Fibroblast of lung (primary cell): ENCODE data around the gene SMYD5. TPM values are rescaled to one million over a fixed set of nuclear protein-coding genes. Genes with fewer than 3 reads are reported as not detected.

Source experiments
- DNase-seq, 2 donors: peaks; one replicate each; pipeline versions ENCODE4 v3.0.0 to v3.0.0-alpha.2; 2010; ENCODE audit warnings: low read depth in 2 of 2
- H2AFZ ChIP-seq: 2 replicates; pipeline ENCODE4 v1.5.1; 2012; ENCODE audit warnings: low read length, control low read depth, inconsistent platforms
- H3K27ac ChIP-seq: 2 replicates; pipeline ENCODE4 v1.5.1; 2011; ENCODE audit warnings: low read length, control low read depth; ENCODE audit not compliant: insufficient read depth
- H3K27me3 ChIP-seq: 2 replicates; pipeline ENCODE4 v1.5.1; 2011; ENCODE audit warnings: mild to moderate bottlenecking, low read length; ENCODE audit not compliant: control insufficient read depth, insufficient read depth
- H3K36me3 ChIP-seq: 2 replicates; pipeline ENCODE4 v1.5.1; 2011; ENCODE audit warnings: low read length; ENCODE audit not compliant: control insufficient read depth, insufficient read depth
- H3K4me1 ChIP-seq: 2 replicates; pipeline ENCODE4 v1.5.1; 2011; ENCODE audit warnings: low read length; ENCODE audit not compliant: control insufficient read depth, insufficient read depth; ENCODE audit errors: extremely low read depth
- H3K4me2 ChIP-seq: 2 replicates; pipeline ENCODE4 v1.5.1; 2011; ENCODE audit warnings: low read length, control low read depth; ENCODE audit not compliant: insufficient read depth; ENCODE audit errors: extremely low read depth
- H3K4me3 ChIP-seq, 4 experiments: fragments of 200-600 bp in 1 of 4; sonication (generic) in 1 of 4; replicated peaks in 1 of 4; 2 replicates each; pipeline ENCODE4 v1.5.1; 2011 to 2016; ENCODE audit warnings: low read length in 4 of 4, low read depth in 3 of 4, mild to moderate bottlenecking in 3 of 4, control low read depth in 2 of 4, inconsistent platforms in 1 of 4, mixed read lengths in 1 of 4; ENCODE audit not compliant: insufficient read depth in 1 of 4; ENCODE audit errors: control extremely low read depth in 1 of 4
- H3K79me2 ChIP-seq: 2 replicates; pipeline ENCODE4 v1.5.1; 2012; ENCODE audit warnings: mild to moderate bottlenecking, low read length, inconsistent platforms; ENCODE audit not compliant: control insufficient read depth, insufficient read depth
- H3K9ac ChIP-seq: 2 replicates; pipeline ENCODE4 v1.5.1; 2011; ENCODE audit warnings: mild to moderate bottlenecking, low read length, control low read depth; ENCODE audit not compliant: insufficient read depth
- H3K9me3 ChIP-seq: 2 replicates; pipeline ENCODE4 v1.5.1; 2012; ENCODE audit warnings: low read depth, low read length; ENCODE audit not compliant: control insufficient read depth, insufficient read depth
- H4K20me1 ChIP-seq: 2 replicates; pipeline ENCODE4 v1.5.1; 2011; ENCODE audit warnings: low read length; ENCODE audit not compliant: control insufficient read depth, insufficient read depth; ENCODE audit errors: extremely low read depth
- EZH2 ChIP-seq: IDR thresholded peaks from 2 replicates; pipeline ENCODE4 v1.5.1; 2012; ENCODE audit warnings: low read length, control low read depth, mild to moderate bottlenecking; ENCODE audit errors: missing control alignments
- polyA plus RNA-seq, 2 donors: library from polyadenylated mRNA; depleted of rRNA in 1 of 2; stranded (reverse) in 1 of 2; unstranded in 1 of 2; fragments of >200 nt; gene quantifications; 2 replicates each; pipeline ENCODE4 v1.2.1, GENCODE V29; 2011 to 2012; ENCODE audit warnings: missing spikeins in 1 of 2
- total RNA-seq: library from RNA; depleted of rRNA; stranded (reverse); fragments of >200 nt; gene quantifications from 2 replicates; pipeline ENCODE4 v1.2.1, GENCODE V29; 2014
- TF ChIP-seq, protein P1 (sequence below), 2 donors: IDR thresholded peaks in 1 of 2; conservative IDR thresholded peaks in 1 of 2; 1 replicate in 1 of 2; 2 replicates in 1 of 2; pipeline ENCODE4 v1.5.1; 2011 to 2012; ENCODE audit warnings: low read length in 2 of 2, control low read depth in 1 of 2, inconsistent platforms in 1 of 2, low read depth in 1 of 2, mild to moderate bottlenecking in 1 of 2

SMYD5 gene
- total and polyA plus RNA-seq, 2 donors (not counting 1 experiment from before 2014, with no cell fraction given), result 16.9 to 19.0 TPM

- Histone ChIP-seq H3K36me3 (no peaks in the 10 kb centered on the region), H3K9me3 (no peaks in the 10 kb centered on the region), H3K79me2 (no peaks in the 10 kb centered on the region), H4K20me1 (no peaks in the 10 kb centered on the region), H3K4me2 (peak overlapping the region; percentile 64), H3K27me3 (peaks cover 10% of the 10 kb centered on the region), H3K9ac (no peak overlapping the region), H3K4me3 (peak overlapping the region in 2 of 4 experiments; percentile 24 to 37), H2AFZ (no peak overlapping the region), H3K27ac (no peak overlapping the region), H3K4me1 (peaks cover 9% of the 10 kb centered on the region)
- DNase-seq, result no peak
- TF ChIP-seq, protein P1, sequence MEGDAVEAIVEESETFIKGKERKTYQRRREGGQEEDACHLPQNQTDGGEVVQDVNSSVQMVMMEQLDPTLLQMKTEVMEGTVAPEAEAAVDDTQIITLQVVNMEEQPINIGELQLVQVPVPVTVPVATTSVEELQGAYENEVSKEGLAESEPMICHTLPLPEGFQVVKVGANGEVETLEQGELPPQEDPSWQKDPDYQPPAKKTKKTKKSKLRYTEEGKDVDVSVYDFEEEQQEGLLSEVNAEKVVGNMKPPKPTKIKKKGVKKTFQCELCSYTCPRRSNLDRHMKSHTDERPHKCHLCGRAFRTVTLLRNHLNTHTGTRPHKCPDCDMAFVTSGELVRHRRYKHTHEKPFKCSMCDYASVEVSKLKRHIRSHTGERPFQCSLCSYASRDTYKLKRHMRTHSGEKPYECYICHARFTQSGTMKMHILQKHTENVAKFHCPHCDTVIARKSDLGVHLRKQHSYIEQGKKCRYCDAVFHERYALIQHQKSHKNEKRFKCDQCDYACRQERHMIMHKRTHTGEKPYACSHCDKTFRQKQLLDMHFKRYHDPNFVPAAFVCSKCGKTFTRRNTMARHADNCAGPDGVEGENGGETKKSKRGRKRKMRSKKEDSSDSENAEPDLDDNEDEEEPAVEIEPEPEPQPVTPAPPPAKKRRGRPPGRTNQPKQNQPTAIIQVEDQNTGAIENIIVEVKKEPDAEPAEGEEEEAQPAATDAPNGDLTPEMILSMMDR (conservative IDR thresholded peaks at IDR 0.05 in 1 of 2, IDR thresholded peaks at IDR 0.05 in 1 of 2; ENCODE audit: low read depth in 1 of 2, low read length in 2 of 2), result no peak
- TF ChIP-seq EZH2, result peak; percentile 62
Measured at GRCh38 chr2:73174941-73175662, 38.9 kb upstream of the SMYD5 start.

DNA sequence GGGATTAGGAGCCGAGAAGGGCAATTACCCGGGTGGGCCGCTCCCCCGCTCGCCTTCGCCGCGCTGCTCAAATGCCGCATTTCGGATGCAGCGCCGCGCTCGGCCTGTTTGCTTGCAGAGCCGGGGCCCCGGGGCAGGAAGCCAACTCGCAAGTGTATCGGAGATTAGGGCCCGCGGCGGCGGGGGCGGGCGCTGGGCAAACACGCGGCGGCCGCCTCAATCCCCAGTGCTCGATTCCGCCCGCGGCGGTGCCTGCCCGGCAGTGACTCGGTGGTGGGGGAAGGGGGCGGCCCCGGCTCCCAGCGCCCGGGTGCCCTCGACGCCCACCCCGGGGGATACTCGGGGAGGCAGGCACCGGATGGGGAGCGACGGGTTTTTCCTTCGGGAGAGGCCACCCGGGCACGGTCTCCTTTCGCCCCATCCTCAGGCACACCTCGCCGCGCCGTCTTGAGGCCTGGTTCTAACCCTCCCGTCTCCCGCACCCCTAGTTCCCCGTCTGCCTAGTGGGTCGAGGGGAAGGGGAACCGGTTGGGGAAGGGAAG, 38.3 kb upstream of the SMYD5 start:
- no peaks in the 10 kb centered on the region for H4K20me1 ChIP-seq
- peak; percentile 42 for TF ChIP-seq EZH2
- TF ChIP-seq, protein P1 (conservative IDR thresholded peaks at IDR 0.05 in 1 of 2, IDR thresholded peaks at IDR 0.05 in 1 of 2; ENCODE audit: low read depth in 1 of 2, low read length in 2 of 2), result no peak
- no peak overlapping the region for H3K27ac ChIP-seq
- peak overlapping the region; percentile 33 for H2AFZ ChIP-seq
- DNase-seq, result peak; percentile 43 to 72
- H3K4me1 ChIP-seq, result peaks cover 9% of the 10 kb centered on the region
- peak overlapping the region; percentile 1 to 37 (median 26) for H3K4me3 ChIP-seq
- H3K9ac ChIP-seq, result peak overlapping the region; percentile 13
- H3K9me3 ChIP-seq, result no peaks in the 10 kb centered on the region
- peak overlapping the region; percentile 64 for H3K4me2 ChIP-seq
- H3K79me2 ChIP-seq, result no peaks in the 10 kb centered on the region
- H3K36me3 ChIP-seq, result no peaks in the 10 kb centered on the region
- H3K27me3 ChIP-seq, result peaks cover 10% of the 10 kb centered on the region

DNA sequence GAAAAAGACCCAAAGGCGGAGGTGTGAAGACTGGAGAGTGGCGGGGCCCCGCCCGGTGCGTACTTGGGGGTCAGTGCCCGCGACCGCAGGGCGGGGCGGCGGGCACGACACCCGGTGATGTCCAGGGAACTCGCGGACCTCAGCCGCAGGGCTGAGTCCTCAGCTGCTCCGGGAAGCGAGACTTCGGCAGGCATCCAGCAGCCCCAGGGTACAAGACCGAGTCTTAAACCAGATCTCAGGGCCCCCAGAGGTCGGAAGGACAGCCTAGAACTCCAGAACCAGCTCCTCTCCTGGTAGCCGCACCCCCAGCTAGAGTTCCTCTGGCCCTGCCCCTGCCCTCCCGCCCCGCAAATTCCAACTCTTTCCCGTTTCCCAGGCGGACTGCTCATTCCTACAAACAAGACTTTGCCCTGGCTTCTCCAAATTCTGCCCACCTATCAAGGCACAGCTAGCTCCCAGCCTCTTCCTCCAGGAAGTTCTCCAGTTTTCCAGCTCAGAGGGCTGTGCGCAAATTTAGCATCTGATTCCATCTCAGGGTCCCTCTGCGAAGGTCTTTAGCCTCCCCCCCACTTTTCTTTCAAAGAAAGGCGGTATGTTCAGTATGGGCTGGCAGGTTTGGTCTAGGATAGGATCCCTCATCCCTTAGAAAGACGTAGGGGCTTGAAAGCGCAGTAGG, 37.7 kb upstream of the SMYD5 start:
- Histone ChIP-seq H3K4me3 (peak overlapping the region in 3 of 4 experiments; percentile 1 to 70 (median 29)), H3K27ac (no peak overlapping the region), H2AFZ (peak overlapping the region; percentile 87), H4K20me1 (no peaks in the 10 kb centered on the region), H3K9ac (peak overlapping the region; percentile 13), H3K4me2 (peak overlapping the region; percentile 76), H3K79me2 (no peaks in the 10 kb centered on the region), H3K36me3 (no peaks in the 10 kb centered on the region), H3K4me1 (peaks cover 9% of the 10 kb centered on the region), H3K9me3 (no peaks in the 10 kb centered on the region), H3K27me3 (peaks cover 10% of the 10 kb centered on the region)
- peak; percentile 8 for TF ChIP-seq EZH2
- TF ChIP-seq, protein P1 (conservative IDR thresholded peaks at IDR 0.05 in 1 of 2, IDR thresholded peaks at IDR 0.05 in 1 of 2; ENCODE audit: low read depth in 1 of 2, low read length in 2 of 2), result no peak
- no peak for DNase-seq
